ENCODE measurements around the gene CLOCK.

- TF ChIP-seq CTCF (IDR thresholded peaks at IDR 0.05): no peak
- no peak for TF ChIP-seq POLR2AphosphoS5 (IDR thresholded peaks at IDR 0.05)
Observed at GRCh38 chr4:55380576-55380975, 166.1 kb downstream of the CLOCK start.
